K562 (cell line): ENCODE measurements around the gene IGF1R. TPM values are rescaled to one million over a fixed set of nuclear protein-coding genes. Genes with fewer than 3 reads are reported as not detected.
A peak's percentile ranks its signal among the peaks of the same experiment; 100 is the strongest.

Experiments used
- ARID3B ChIP-seq: fragments of 250-450 bp; sonication (Bioruptor Pico); IDR thresholded peaks from 2 replicates; pipeline ENCODE4 v1.4.0; 2020; ENCODE audit warnings: borderline replicate concordance
- CBX1 ChIP-seq: sonication (generic); IDR thresholded peaks from 2 replicates; pipeline ENCODE4 v1.6.1; 2016; ENCODE audit warnings: antibody characterized with exemption, low read depth, mild to moderate bottlenecking
- FOXA1 ChIP-seq: fragments of 450-650 bp; IDR thresholded peaks from 2 replicates; pipeline ENCODE4 v1.6.1; 2016; ENCODE audit warnings: mild to moderate bottlenecking, borderline replicate concordance
- HINFP ChIP-seq: fragments of 450-650 bp; conservative IDR thresholded peaks from 2 replicates; pipeline ENCODE4 v1.6.1; 2016; ENCODE audit warnings: missing genetic modification characterization, low read depth, mild to moderate bottlenecking, control low read depth, missing compliant biosample characterization
- HMG20A ChIP-seq: fragments of 450-650 bp; formaldehyde crosslinking; conservative IDR thresholded peaks from 2 replicates; pipeline ENCODE4 v1.4.0; 2020; ENCODE audit warnings: mild to moderate bottlenecking, mixed read lengths
- HNRNPL ChIP-seq: fragments of 200-400 bp; formaldehyde crosslinking; IDR thresholded peaks from 2 replicates; pipeline ENCODE4 v1.6.1; 2017; ENCODE audit warnings: low read depth, mild to moderate bottlenecking, low read length
- KLF13 ChIP-seq: fragments of 450-650 bp; IDR thresholded peaks from 2 replicates; pipeline ENCODE4 v1.6.1; 2016; ENCODE audit warnings: missing genetic modification characterization, low read depth, mild to moderate bottlenecking, missing compliant biosample characterization, moderate library complexity, borderline replicate concordance
- NR0B1 ChIP-seq: fragments of 450-650 bp; IDR thresholded peaks from one replicate; pipeline ENCODE4 v1.6.1; 2018; ENCODE audit warnings: mild to moderate bottlenecking, moderate library complexity; ENCODE audit not compliant: partially characterized antibody
- NR2C1 ChIP-seq, 2 experiments: fragments of 450-650 bp; IDR thresholded peaks; 2 replicates each; pipeline ENCODE4 v1.6.1; 2017; ENCODE audit warnings: mild to moderate bottlenecking in 2 of 2, antibody characterized with exemption in 1 of 2, inconsistent platforms in 1 of 2, missing compliant biosample characterization in 1 of 2, missing genetic modification characterization in 1 of 2
- NR2C2 ChIP-seq, 2 experiments: fragments of 200-800 bp in 1 of 2; sonication (Bioruptor generic) in 1 of 2; sonication (generic) in 1 of 2; formaldehyde crosslinking in 1 of 2; IDR thresholded peaks; 2 replicates each; pipeline versions ENCODE4 v1.6.1 to v1.8.0; 2016 to 2022; ENCODE audit warnings: mild to moderate bottlenecking in 1 of 2, missing compliant biosample characterization in 1 of 2, missing genetic modification characterization in 1 of 2, missing genetic modification reagents in 1 of 2
- RAD51 ChIP-seq: fragments of 450-650 bp; IDR thresholded peaks from 2 replicates; pipeline ENCODE4 v1.7.1; 2016; ENCODE audit warnings: low read depth, mild to moderate bottlenecking, borderline replicate concordance
- RBM34 ChIP-seq: fragments of 200-400 bp; formaldehyde crosslinking; IDR thresholded peaks from 2 replicates; pipeline ENCODE4 v1.6.1; 2018; ENCODE audit warnings: low read length, borderline replicate concordance; ENCODE audit not compliant: insufficient read depth
- SMAD4 ChIP-seq: fragments of 250-450 bp; sonication (Bioruptor Pico); conservative IDR thresholded peaks from 2 replicates; pipeline ENCODE4 v1.8.0; 2021; ENCODE audit warnings: inconsistent platforms, mild to moderate bottlenecking, moderate library complexity
- ZBTB7A ChIP-seq: IDR thresholded peaks from 2 replicates; pipeline ENCODE4 v1.6.1; 2011; ENCODE audit warnings: low read depth, mild to moderate bottlenecking, low read length, moderate library complexity, borderline replicate concordance; ENCODE audit not compliant: control insufficient read depth
- ZNF436 ChIP-seq: fragments of 250-450, 450-650 bp; sonication (Bioruptor Pico); formaldehyde crosslinking; IDR thresholded peaks from 2 replicates; pipeline ENCODE4 v1.7.0; 2020; ENCODE audit warnings: mild to moderate bottlenecking
- polyA plus RNA-seq, 8 experiments: library from polyadenylated mRNA; depleted of rRNA in 4 of 8; stranded (reverse) in 5 of 8; unstranded in 3 of 8; fragments of >200 nt; fragmentation: Nextera tagmentation in 2 of 8; fragmentation: Illumina TruSeq in 1 of 8; extraction: Ambion mirVana in 2 of 8; extraction: Trizol in 1 of 8; gene quantifications; 2 replicates each; pipeline versions ENCODE4 v1.2.1 to v1.2.3, GENCODE V29; 2011 to 2014; ENCODE audit warnings: inconsistent platforms in 1 of 8, missing spikeins in 1 of 8
- total RNA-seq, 7 experiments: library from RNA; depleted of rRNA in 6 of 7; stranded (reverse); fragments of >200 nt in 6 of 7; fragmentation: Illumina TruSeq in 2 of 7; extraction: Trizol in 2 of 7; gene quantifications; 2 replicates each; pipeline versions ENCODE4 v1.2.1 to v1.2.3, GENCODE V29; 2011 to 2021; ENCODE audit warnings: low replicate concordance in 1 of 7
- TF ChIP-seq, protein P1 (sequence below): sonication (generic); formaldehyde crosslinking; IDR thresholded peaks from 2 replicates; pipeline ENCODE4 v1.5.0; 2020; ENCODE audit warnings: missing genetic modification reagents

The IGF1R gene
- total and polyA plus RNA-seq, 9 of the 15 experiments (the other 6 are each of a cell fraction or from before 2014, with no cell fraction given), result 0.35 to 8.0 (median 1.6) TPM

DNA sequence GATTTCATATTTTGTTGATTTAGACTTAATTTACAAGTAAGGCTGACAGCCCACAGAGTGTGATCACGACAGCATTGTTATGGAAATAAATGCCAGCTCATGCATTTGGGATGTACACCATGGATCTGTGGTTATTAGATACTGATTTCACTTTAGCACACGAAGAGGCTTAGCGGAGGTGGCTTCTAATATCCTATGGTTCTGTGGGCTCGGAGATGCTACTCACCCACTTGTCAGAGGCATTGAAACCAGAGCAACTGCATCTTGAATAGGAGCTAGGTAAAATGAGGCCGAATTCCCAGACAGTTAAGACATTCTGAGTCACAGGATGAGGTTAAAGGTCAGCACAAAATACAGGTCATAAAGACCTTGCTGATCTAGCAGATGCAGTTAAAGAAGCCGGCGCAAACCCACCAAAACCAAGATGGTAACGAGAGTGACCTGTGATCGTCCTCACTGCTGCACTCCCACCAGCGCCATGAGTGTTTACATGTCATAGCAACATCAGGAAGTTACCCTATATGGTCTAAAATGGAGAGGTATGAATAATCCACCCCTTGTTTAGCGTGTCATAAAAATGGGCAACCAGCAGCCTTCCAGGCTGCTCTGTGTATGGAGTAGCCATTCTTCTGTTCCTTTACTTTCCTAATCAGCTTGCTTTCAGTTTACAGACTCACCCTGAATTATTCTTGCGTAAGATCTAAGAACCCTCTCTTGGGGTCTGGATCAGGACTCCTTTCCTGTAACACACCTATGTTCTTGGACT lies 241.8 kb downstream of the IGF1R start (continued):
- no peak for TF ChIP-seq HINFP (tag)
- no peak for TF ChIP-seq CBX1
- no peak for TF ChIP-seq KLF13 (tag)
- no peak for TF ChIP-seq NR0B1
- TF ChIP-seq FOXA1, result no peak
- no peak for TF ChIP-seq RBM34
- no peak for TF ChIP-seq RAD51
- TF ChIP-seq, protein P1, sequence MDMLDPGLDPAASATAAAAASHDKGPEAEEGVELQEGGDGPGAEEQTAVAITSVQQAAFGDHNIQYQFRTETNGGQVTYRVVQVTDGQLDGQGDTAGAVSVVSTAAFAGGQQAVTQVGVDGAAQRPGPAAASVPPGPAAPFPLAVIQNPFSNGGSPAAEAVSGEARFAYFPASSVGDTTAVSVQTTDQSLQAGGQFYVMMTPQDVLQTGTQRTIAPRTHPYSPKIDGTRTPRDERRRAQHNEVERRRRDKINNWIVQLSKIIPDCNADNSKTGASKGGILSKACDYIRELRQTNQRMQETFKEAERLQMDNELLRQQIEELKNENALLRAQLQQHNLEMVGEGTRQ, result no peak
- no peak for TF ChIP-seq NR2C2 (CRISPR knock-in tag; IDR thresholded peaks at IDR 0.05)
- peak; percentile 73 for TF ChIP-seq NR2C2 (tag; IDR thresholded peaks at IDR 0.05)
- TF ChIP-seq ARID3B, result no peak
- no peak for TF ChIP-seq HMG20A (CRISPR knock-in tag)
- TF ChIP-seq SMAD4 (CRISPR knock-in tag), result no peak
- TF ChIP-seq HNRNPL, result no peak
- no peak for TF ChIP-seq NR2C1 (IDR thresholded peaks at IDR 0.05)
- peak; percentile 44; the same call in 1 of the 2 replicates for TF ChIP-seq NR2C1 (tag; IDR thresholded peaks at IDR 0.05)
- no peak for TF ChIP-seq ZBTB7A
- no peak for TF ChIP-seq ZNF436 (CRISPR knock-in tag)
